UCSD-AML1 (cell line): Measurements from ENCODE around the gene TRIP4.
"Not testable (repeated sequence)": the region's sequence is repeated elsewhere in the genome, so short reads cannot be mapped to it uniquely, and the experiment has no call there.

Experiments
- DNase-seq: peaks from one replicate; lab custom pipeline; 2025; ENCODE audit not compliant: unreplicated experiment; lab: John Stamatoyannopoulos, UW

TRIP4 gene

DNA sequence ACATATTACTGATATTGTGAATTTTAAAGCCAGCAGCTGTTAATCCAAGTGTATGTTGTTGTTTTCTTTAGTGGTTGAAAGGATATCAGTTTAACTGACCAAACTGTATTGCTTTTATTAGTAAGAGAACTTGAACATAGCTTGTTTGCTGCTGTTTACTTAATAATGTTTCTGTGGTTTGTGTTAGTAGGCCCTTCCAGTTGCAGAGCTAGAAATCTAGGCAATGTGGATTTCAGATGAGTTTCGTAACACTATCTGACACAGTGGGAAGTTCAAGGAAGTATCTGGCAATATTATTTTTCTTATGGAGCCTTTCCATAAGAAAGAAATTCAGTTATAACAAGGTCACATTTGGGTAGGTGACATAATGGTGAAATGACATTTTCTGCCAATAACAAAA is 91.2 kb downstream of the TRIP4 start:
- no peak for DNase-seq

DNA sequence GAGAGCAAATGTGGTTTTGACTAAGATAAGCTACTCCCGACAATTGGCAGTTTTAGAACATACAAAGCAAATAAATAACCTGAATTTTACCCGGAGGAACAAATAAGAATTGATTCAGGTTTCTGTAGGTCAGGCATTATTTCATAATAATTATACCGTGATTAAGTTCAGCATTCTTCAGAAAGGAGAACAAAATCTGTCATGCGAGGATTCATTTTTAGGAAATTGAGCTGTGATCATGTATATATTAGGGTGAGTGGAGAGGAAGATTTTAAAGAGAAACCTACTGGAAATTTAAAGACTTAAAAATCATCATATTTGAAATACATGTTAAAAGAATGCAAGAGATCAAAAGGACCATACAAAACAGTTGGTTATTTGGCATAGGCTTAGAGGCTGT is 93.3 kb downstream of the TRIP4 start:
- DNase-seq = no peak

DNA sequence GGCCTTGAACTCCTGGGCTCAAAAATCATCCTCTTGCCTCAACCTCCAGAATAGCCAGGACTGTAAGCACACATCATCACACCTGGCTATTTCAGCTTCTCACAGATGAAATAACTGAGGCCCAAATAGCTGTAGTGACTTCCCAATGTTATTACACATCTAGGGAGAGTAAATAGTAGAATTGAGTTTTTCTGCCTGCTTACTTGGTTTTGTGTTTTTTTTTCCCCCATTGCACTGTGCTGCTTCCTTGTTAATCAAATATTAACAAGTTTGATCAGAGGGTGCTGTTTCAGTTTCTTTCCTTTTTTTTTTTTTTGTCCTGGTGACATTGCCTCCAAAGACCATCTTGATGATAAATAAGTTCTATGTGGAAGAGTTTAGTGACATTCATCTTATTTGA is 96.1 kb downstream of the TRIP4 start:
- no peak for DNase-seq

DNA sequence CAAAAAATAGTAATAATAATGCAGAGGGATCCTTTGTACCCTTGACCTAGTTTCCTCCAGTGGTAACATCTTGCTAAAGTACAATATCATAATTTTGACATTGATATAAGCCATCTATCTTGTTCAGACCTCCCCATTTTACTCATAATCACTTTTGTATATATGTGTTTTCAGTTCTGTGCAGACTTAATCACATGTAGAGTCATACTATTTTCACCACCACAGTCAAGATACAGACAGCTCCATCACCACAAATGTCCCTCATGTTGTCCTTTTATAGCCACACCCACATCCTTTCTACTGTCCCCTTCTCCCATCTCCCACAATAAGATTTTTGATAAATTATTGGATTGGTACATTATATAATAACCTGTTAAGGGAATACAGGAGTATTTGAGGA is 98.2 kb downstream of the TRIP4 start:
- DNase-seq = no peak

DNA sequence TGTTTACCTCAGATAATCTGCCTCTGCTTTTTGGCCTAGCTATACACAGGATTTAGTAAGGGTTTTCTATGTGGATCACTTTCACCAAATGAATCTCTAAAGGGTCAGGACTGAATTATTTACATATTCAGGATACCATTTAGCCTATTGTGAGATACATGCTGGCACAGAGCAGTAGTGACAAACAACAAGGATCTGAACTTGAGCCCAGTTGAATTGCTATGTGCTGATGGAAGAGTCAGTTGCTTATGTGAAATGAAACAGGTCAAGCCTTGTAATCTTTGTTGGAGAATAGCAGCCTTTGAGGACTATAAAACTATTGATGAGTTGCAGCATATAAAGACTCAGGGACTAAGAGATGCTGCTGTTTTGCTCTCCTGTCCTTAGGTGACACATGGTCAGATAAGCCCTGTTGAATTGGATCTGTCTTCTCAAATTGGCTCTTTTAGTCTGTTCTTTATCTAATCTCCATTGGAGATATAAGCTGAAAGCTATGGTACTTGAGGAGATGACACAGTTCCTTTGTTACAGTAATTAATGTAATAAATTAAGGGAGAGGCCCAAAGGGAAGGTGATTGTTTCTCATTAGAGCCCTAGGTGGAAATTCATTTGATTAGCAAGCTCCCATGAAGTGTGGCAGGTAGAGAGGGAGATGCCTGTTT is 103.1 kb downstream of the TRIP4 start:
- DNase-seq = no peak

DNA sequence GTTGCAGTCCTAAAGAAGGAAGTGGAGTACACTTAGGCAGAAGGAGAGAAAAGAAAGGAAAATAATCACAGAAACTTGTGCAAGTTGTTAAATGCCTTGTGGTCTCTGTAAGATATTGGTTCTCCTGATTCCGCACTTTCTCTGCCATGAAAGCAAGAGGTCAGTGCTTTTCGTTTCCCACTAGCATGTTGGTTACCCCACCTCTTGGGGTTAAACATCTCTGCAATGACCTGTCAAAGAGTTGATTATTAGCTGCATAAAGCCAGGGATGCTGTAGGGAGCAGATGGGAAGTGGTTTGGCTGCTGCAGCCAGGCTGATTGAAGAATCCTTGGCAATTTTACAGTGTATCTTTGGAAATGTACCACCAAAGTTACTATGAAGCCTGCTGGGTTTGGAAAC is 106.0 kb downstream of the TRIP4 start:
- DNase-seq = no peak

DNA sequence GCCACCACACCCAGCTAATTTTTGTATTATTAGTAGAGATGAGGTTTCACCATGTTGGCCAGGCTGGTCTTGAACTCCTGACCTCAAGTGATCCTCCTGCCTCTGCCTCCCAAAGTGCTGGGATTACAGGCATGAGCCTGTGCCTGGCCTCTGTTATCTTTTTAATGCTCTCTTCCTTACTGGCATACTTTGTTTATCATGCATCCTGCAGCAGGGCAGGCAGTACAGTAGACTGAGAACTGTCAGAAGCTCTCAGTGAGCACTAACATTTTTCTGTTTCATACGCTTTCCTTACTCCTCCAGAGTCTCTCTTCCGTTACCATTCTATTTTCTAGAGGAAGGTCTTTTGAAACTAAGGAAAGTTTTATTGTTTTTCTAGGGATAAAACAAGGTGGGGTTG is 108.3 kb downstream of the TRIP4 start:
- not testable (repeated sequence) for DNase-seq

DNA sequence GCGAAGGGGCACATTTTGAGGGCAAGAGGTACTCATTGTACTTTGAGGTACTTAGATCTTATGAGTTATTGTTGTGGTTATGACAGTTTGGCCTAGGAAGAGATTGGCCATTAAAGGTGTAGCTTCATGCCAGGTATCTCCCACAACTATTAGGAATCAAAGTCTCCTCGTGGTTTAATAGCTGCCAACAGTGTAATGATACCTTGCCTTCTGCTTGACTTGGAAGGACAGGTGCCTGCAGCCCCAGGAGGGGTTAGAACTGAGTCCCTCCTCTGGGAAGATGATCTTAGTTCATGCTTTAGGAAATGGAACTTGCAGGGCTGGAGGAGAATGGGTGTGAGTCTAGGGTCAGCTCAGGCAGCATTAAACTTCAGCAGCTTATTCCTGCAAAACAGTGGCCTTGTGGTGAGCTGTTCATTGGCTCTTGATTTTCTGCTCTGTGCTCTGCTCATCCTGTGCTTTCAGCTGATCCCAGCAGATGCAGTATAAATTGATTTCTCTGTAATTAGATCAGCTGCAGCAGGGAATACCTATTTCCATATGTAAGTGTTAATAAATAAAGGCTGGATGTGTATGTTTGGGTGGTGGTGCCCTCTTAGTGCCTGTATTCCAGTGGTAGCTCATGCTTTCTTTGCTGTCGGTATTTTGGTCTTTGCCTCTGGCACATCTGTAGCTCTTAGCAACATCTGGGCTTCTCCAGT is 113.2 kb downstream of the TRIP4 start:
- DNase-seq = no peak

DNA sequence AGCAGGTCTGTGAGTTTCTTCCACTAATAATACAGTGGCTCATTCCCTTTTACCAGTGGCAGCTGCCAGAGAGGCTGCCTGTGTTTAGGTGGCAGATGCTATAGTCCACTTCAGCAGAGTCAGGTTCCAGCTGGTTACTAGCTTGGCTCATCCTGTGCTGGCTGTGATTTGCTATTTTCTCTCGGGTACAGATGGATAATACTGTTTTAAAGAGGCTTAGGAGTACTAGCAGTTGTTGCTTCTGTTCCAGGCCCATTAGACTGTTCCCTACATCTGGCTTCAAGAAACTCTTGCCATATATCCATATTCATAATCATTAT is 113.7 kb downstream of the TRIP4 start:
- no peak for DNase-seq

DNA sequence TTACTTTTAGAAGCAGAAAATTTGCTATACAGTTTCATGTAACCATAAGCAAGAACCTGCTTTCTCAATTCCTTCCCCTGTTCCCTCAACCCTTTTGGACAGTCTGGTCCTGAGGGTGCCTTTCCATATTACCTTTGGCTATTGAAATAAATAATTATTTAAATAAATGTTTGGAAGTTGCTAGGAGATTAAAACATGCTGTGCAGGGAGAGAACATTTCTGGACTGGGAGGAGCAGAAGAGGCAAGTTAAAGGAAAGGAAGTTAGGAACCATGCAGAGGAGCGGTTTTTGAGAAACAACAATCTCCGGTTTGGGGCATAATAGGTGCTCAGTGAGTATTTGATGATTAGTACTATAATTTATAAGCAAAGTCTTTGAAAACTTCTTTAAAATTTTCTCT is 114.5 kb downstream of the TRIP4 start:
- no peak for DNase-seq

DNA sequence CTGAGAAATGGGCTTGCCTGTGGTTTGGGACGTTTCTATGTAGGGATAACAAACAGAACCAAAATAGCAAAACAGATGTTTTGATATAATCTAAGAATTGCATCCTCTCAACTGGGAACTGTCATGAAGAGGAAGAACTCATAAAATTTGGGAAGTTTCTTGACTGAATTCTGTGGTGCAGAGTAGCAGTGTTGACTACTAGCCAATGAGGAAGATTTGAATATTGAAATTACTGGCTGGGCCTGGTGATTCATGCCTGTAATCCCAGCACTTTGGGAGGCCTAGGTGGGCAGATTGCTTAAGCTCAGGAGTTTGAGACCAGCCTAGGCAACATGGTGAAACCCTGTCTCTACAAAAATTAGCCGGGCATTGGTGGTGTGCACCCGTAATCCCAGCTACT is 114.9 kb downstream of the TRIP4 start:
- DNase-seq = no peak

DNA sequence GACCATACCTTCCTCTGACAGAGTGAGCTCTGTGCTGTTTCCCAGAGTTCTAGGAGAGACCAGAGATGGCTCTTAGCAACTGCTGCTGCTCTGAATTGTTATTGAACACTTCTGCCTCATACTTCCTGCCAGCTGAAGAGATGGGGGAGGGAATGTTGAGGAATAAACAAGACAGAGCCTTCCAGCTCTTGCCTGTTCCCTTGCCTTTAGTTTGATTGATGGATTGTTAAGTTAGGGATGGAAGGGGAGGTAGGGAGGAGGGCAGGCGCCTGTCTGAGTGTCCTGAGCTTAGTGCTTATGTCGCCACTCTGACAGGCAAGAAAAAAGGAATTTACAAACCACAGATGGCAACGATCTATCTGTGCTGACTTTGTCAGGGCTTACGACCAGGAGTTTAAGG is 115.6 kb downstream of the TRIP4 start:
- peak; percentile 23 for DNase-seq

DNA sequence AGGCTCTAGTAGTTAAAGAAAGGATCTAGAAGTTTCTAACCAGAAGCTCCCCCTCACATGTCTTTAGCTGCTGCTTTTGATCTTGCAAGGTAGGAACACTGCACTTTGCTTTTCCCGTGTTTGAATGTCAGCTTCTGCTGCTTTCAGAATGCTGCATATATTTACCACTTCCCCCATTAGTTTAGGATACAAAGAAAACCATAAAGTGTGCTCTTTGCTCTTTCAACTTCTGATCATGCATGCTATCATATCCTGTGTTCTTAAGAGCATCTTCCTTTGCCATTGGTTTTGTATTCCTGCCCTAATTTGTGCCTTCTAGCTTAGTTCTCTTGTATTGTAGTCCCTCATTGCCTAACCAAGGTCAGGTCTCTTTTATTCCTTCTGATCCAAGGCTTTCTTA is 116.0 kb downstream of the TRIP4 start:
- no peak for DNase-seq
